ENCODE measurements around the gene PTGES.

PTGES gene

GRCh38 chr9:129697656-129698253 is 55.1 kb downstream of the PTGES start:
- Histone ChIP-seq H3K36me3 (no peaks in the 10 kb centered on the region), H3K9me3 (no peaks in the 10 kb centered on the region), H3K4me1 (ENCODE audit: control insufficient read depth in 1 of 2, insufficient read depth in 1 of 2, low read depth in 1 of 2, low read length in 1 of 2) (no peaks in the 10 kb centered on the region), H3K27ac (no peak overlapping the region), H3K4me3 (ENCODE audit: low read depth in 1 of 2, low read length in 1 of 2) (no peak overlapping the region), H3K27me3 (peaks cover 95% of the 10 kb centered on the region)
- TF ChIP-seq, protein P1, sequence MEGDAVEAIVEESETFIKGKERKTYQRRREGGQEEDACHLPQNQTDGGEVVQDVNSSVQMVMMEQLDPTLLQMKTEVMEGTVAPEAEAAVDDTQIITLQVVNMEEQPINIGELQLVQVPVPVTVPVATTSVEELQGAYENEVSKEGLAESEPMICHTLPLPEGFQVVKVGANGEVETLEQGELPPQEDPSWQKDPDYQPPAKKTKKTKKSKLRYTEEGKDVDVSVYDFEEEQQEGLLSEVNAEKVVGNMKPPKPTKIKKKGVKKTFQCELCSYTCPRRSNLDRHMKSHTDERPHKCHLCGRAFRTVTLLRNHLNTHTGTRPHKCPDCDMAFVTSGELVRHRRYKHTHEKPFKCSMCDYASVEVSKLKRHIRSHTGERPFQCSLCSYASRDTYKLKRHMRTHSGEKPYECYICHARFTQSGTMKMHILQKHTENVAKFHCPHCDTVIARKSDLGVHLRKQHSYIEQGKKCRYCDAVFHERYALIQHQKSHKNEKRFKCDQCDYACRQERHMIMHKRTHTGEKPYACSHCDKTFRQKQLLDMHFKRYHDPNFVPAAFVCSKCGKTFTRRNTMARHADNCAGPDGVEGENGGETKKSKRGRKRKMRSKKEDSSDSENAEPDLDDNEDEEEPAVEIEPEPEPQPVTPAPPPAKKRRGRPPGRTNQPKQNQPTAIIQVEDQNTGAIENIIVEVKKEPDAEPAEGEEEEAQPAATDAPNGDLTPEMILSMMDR (IDR thresholded peaks at IDR 0.05) = no peak

DNA sequence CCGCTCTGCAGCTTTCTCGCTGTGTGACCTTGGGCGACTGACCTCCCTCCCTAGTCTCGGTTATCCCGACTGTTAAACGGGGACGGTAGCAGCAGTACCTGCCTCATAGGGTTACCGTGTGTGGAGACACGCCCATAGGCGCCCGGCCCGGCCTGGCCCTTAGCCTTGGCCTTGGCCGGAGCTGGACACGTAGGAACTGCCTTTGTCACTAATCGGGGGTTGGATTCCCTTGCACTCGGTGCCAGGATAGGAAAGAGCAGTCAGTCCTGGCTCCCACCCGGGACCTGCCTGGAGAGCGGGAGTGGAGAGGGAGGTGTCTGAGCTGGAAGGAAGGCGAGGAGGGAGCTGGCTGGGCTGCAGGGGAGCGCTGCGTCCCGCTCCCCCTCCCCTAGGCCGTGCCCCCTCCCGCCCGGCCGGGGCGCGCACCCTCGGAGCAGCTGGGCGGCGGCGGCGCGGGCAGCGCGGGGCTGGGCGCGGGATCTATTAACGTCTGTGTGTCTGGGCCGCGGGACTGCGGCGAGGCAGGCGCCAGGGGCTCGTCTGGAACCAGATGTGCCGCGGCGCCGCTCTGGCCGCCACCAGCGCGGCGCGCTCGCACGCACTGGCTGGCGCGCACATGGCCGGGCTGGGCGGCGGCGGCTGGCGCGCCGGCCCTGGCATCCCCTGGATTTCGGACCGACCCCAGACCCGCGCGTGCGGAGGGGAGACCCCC is 55.7 kb downstream of the PTGES start:
- peaks cover 97% of the 10 kb centered on the region for H3K27me3 ChIP-seq
- no peak overlapping the region for H3K4me3 ChIP-seq (ENCODE audit: low read depth in 1 of 2, low read length in 1 of 2)
- no peaks in the 10 kb centered on the region for H3K36me3 ChIP-seq
- no peak overlapping the region for H3K27ac ChIP-seq
- TF ChIP-seq, protein P1 (IDR thresholded peaks at IDR 0.05) = no peak
- H3K9me3 ChIP-seq = no peaks in the 10 kb centered on the region
- H3K4me1 ChIP-seq (ENCODE audit: control insufficient read depth in 1 of 2, insufficient read depth in 1 of 2, low read depth in 1 of 2, low read length in 1 of 2) = no peaks in the 10 kb centered on the region

GRCh38 chr9:129695870-129696269 is 57.0 kb downstream of the PTGES start:
- TF ChIP-seq, protein P1 (IDR thresholded peaks at IDR 0.05) = no peak
- Histone ChIP-seq H3K4me3 (ENCODE audit: low read depth in 1 of 2, low read length in 1 of 2) (no peak overlapping the region), H3K27ac (no peak overlapping the region), H3K9me3 (no peaks in the 10 kb centered on the region), H3K36me3 (no peaks in the 10 kb centered on the region), H3K4me1 (ENCODE audit: control insufficient read depth in 1 of 2, insufficient read depth in 1 of 2, low read depth in 1 of 2, low read length in 1 of 2) (no peaks in the 10 kb centered on the region), H3K27me3 (peaks cover 88% of the 10 kb centered on the region)

DNA sequence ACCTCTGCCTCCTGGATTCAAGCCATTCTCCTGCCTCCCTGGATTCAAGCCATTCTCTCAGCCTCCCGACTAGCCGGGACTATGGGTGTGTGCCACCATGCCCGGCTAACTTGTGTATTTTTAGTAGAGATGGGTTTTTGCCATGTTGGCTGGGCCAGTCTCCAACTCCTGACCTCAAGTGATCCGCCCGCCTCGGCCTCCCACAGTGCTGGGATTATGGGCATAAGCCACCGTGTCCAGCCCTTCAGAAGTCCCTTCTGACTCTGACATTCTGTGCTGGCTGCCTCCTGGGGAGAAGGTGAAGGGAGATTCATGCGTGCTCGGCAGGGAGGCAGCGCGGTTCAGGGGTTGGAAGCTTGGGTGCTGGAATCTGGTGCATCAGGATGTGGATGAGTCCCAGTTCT is 58.6 kb downstream of the PTGES start:
- H3K4me3 ChIP-seq (ENCODE audit: low read depth in 1 of 2, low read length in 1 of 2) = no peak overlapping the region
- H3K27ac ChIP-seq = no peak overlapping the region
- peaks cover 71% of the 10 kb centered on the region for H3K27me3 ChIP-seq
- no peaks in the 10 kb centered on the region for H3K9me3 ChIP-seq
- TF ChIP-seq, protein P1 (IDR thresholded peaks at IDR 0.05) = no peak
- no peaks in the 10 kb centered on the region for H3K4me1 ChIP-seq (ENCODE audit: control insufficient read depth in 1 of 2, insufficient read depth in 1 of 2, low read depth in 1 of 2, low read length in 1 of 2)
- H3K36me3 ChIP-seq = no peaks in the 10 kb centered on the region

GRCh38 chr9:129693741-129694140 is 59.1 kb downstream of the PTGES start:
- no peak overlapping the region for H3K27ac ChIP-seq
- no peaks in the 10 kb centered on the region for H3K36me3 ChIP-seq
- H3K4me3 ChIP-seq (ENCODE audit: low read depth in 1 of 2, low read length in 1 of 2) = no peak overlapping the region
- TF ChIP-seq, protein P1 (IDR thresholded peaks at IDR 0.05) = no peak
- no peaks in the 10 kb centered on the region for H3K4me1 ChIP-seq (ENCODE audit: control insufficient read depth in 1 of 2, insufficient read depth in 1 of 2, low read depth in 1 of 2, low read length in 1 of 2)
- no peaks in the 10 kb centered on the region for H3K9me3 ChIP-seq
- peaks cover 66% of the 10 kb centered on the region for H3K27me3 ChIP-seq
